ENCODE results near the gene TIMM44. TPM values are rescaled to one million over a fixed set of nuclear protein-coding genes. Genes with fewer than 3 reads are reported as not detected.

TIMM44 gene
- total RNA-seq, 3 donors from 2014 or later: 55.5 to 80.4 (median 63.4) TPM

GRCh38 chr19:7975037-7975436, 31.6 kb upstream of the TIMM44 start:
- TF ChIP-seq, protein P1, sequence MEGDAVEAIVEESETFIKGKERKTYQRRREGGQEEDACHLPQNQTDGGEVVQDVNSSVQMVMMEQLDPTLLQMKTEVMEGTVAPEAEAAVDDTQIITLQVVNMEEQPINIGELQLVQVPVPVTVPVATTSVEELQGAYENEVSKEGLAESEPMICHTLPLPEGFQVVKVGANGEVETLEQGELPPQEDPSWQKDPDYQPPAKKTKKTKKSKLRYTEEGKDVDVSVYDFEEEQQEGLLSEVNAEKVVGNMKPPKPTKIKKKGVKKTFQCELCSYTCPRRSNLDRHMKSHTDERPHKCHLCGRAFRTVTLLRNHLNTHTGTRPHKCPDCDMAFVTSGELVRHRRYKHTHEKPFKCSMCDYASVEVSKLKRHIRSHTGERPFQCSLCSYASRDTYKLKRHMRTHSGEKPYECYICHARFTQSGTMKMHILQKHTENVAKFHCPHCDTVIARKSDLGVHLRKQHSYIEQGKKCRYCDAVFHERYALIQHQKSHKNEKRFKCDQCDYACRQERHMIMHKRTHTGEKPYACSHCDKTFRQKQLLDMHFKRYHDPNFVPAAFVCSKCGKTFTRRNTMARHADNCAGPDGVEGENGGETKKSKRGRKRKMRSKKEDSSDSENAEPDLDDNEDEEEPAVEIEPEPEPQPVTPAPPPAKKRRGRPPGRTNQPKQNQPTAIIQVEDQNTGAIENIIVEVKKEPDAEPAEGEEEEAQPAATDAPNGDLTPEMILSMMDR (IDR thresholded peaks at IDR 0.05): no peak
- intact Hi-C loops (cut with DNase I, micrococcal nuclease): no loop called here
- H3K36me3 ChIP-seq (ENCODE audit: low read depth): no peaks in the 10 kb centered on the region

GRCh38 chr19:7973883-7974282, 30.4 kb upstream of the TIMM44 start:
- Histone ChIP-seq H3K4me1 (ENCODE audit: low read depth) (no peaks in the 10 kb centered on the region), H3K36me3 (ENCODE audit: low read depth) (no peaks in the 10 kb centered on the region), H3K9me3 (no peaks in the 10 kb centered on the region), H3K4me3 (no peak overlapping the region)
- intact Hi-C loops (cut with DNase I, micrococcal nuclease): no loop called here
- TF ChIP-seq, protein P1 (IDR thresholded peaks at IDR 0.05): no peak
- DNase-seq (peak in 1 of 3 donors; percentile 19), ATAC-seq (no peak)

More at GRCh38 chr19:7975037-7975436, 31.6 kb upstream of the TIMM44 start:
- ATAC-seq (no peak), DNase-seq (peak in 1 of 3 donors; percentile 23)
- Histone ChIP-seq H3K4me3 (no peak overlapping the region), H3K4me1 (ENCODE audit: low read depth) (no peaks in the 10 kb centered on the region), H3K9me3 (no peaks in the 10 kb centered on the region)

GRCh38 chr19:7971553-7972520, 28.4 kb upstream of the TIMM44 start:
- Histone ChIP-seq H3K36me3 (ENCODE audit: low read depth) (no peaks in the 10 kb centered on the region), H3K9me3 (no peaks in the 10 kb centered on the region), H3K4me3 (no peak overlapping the region), H3K4me1 (ENCODE audit: low read depth) (no peaks in the 10 kb centered on the region)
- TF ChIP-seq, protein P1 (IDR thresholded peaks at IDR 0.05): no peak
- DNase-seq: peak in 1 of 3 donors; percentile 39
- ATAC-seq: peak; percentile 13
- intact Hi-C loops (cut with DNase I, micrococcal nuclease): no loop called here

- Histone ChIP-seq H3K4me3 (no peak overlapping the region), H3K4me1 (ENCODE audit: low read depth) (no peaks in the 10 kb centered on the region), H3K36me3 (ENCODE audit: low read depth) (no peaks in the 10 kb centered on the region), H3K9me3 (no peaks in the 10 kb centered on the region)
- TF ChIP-seq, protein P1 (IDR thresholded peaks at IDR 0.05): peak; percentile 25
- intact Hi-C loops (cut with DNase I, micrococcal nuclease): no loop called here
- peak; percentile 64 for ATAC-seq
- DNase-seq: peak in 2 of 3 donors; percentile 41 to 44
Measured at GRCh38 chr19:7970716-7971448, 27.4 kb upstream of the TIMM44 start.

- TF ChIP-seq, protein P1 (IDR thresholded peaks at IDR 0.05): no peak
- no peaks in the 10 kb centered on the region for H3K4me1 ChIP-seq (ENCODE audit: low read depth)
- DNase-seq (no peak), ATAC-seq (no peak)
- H3K36me3 ChIP-seq (ENCODE audit: low read depth): no peaks in the 10 kb centered on the region
- no peaks in the 10 kb centered on the region for H3K9me3 ChIP-seq
- no peak overlapping the region for H3K4me3 ChIP-seq
- intact Hi-C loops (cut with DNase I, micrococcal nuclease): no loop called here
Measured at GRCh38 chr19:7969555-7969939, 26.1 kb upstream of the TIMM44 start.

All from mucosa of descending colon (tissue), 3 donors.